Chondrocyte (in vitro differentiated cells): ENCODE data around the gene ARAP3. TPM values are rescaled to one million over a fixed set of nuclear protein-coding genes. Genes with fewer than 3 reads are reported as not detected.

Experiments
- DNase-seq: peaks from one replicate; pipeline ENCODE4 v3.0.0; 2021; ENCODE audit warnings: mixed read lengths, low spot score
- H3K27ac Mint-ChIP-seq: one replicate; pipeline ENCODE4 v1.8.0; 2021; ENCODE audit warnings: mild to moderate bottlenecking, moderate library complexity, mixed read lengths; ENCODE audit not compliant: unreplicated experiment
- H3K27me3 Mint-ChIP-seq: 2 replicates; pipeline ENCODE4 v1.8.0; 2021; ENCODE audit warnings: low read depth, mixed read lengths
- H3K36me3 Mint-ChIP-seq: 2 replicates; pipeline ENCODE4 v1.8.0; 2021; ENCODE audit warnings: low read depth, mixed read lengths
- H3K4me1 Mint-ChIP-seq: 2 replicates; pipeline ENCODE4 v1.8.0; 2021; ENCODE audit warnings: low read depth, mild to moderate bottlenecking, mixed read lengths
- H3K4me3 Mint-ChIP-seq: one replicate; pipeline ENCODE4 v1.8.0; 2021; ENCODE audit warnings: mild to moderate bottlenecking, moderate library complexity, mixed read lengths; ENCODE audit not compliant: unreplicated experiment
- H3K9me3 Mint-ChIP-seq: 2 replicates; pipeline ENCODE4 v1.8.0; 2021; ENCODE audit warnings: low read depth, mixed read lengths
- total RNA-seq: library from RNA; stranded (reverse); gene quantifications from 3 replicates; pipeline ENCODE4 v1.2.1, GENCODE V29; 2021
- TF ChIP-seq, protein P1 (sequence below): fragments of 200-600 bp; sonication (generic); IDR thresholded peaks from 2 replicates; pipeline ENCODE4 v1.5.0; 2021; ENCODE audit warnings: antibody characterized with exemption, mild to moderate bottlenecking, moderate library complexity

ARAP3 gene
- total RNA-seq, 1 donor from 2014 or later: 5.9 TPM

DNA sequence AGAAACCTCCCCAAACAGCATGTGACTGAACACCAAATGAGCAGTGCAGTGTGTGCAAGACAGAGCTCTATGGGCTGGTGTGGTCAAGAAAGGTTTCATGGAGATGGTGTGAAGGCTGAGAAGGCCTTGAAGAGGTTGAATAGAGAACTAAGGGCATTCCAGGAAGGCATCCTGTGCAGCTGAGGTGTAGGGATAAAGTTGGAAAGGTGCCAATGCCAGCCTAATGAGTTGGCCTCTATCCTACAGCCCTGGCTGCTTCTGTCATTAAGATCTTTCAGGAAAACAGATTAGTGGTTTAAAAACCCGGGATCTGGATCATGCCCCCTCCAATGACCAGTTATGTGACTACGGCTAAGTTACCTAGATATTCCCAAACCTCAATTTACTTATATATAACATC lies 49.4 kb downstream of the ARAP3 start:
- Mint-ChIP-seq H3K4me3 (no peak overlapping the region), H3K27me3 (no peaks in the 10 kb centered on the region)
- TF ChIP-seq, protein P1, sequence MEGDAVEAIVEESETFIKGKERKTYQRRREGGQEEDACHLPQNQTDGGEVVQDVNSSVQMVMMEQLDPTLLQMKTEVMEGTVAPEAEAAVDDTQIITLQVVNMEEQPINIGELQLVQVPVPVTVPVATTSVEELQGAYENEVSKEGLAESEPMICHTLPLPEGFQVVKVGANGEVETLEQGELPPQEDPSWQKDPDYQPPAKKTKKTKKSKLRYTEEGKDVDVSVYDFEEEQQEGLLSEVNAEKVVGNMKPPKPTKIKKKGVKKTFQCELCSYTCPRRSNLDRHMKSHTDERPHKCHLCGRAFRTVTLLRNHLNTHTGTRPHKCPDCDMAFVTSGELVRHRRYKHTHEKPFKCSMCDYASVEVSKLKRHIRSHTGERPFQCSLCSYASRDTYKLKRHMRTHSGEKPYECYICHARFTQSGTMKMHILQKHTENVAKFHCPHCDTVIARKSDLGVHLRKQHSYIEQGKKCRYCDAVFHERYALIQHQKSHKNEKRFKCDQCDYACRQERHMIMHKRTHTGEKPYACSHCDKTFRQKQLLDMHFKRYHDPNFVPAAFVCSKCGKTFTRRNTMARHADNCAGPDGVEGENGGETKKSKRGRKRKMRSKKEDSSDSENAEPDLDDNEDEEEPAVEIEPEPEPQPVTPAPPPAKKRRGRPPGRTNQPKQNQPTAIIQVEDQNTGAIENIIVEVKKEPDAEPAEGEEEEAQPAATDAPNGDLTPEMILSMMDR: no peak

DNA sequence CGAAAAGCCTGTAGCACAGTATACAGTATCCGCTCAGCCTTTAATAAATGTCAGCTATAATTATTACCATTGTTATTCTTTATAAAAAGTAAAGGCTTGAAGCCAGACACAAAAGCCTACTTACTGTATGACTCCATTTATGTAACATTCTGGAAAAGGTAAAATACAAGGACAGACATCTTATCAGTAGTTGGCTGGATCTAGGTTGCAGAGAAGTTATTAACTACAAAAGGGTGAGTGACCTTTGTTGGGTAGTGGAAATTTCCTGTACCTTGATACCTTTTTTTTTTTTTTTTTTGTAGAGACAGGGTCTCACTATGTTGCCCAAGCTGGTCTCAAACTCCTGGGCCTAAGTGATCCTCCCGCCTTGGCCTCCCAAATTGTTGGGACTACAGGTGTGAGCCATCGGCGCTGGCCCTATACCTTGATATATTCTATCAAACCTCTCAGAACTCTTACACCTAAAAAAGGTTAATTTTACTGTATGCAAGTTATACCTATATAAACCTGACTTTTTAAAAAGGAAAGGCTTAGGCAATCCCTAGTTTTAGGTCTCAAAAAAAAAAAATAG lies 51.4 kb downstream of the ARAP3 start:
- Mint-ChIP-seq H3K4me3 (no peak overlapping the region), H3K4me1 (peaks cover 14% of the 10 kb centered on the region), H3K27ac (no peak overlapping the region), H3K36me3 (peaks cover 30% of the 10 kb centered on the region), H3K27me3 (no peaks in the 10 kb centered on the region), H3K9me3 (no peaks in the 10 kb centered on the region)
- TF ChIP-seq, protein P1: no peak
- DNase-seq: no peak

More for the DNA sequence above, 49.4 kb downstream of the ARAP3 start:
- H3K36me3 Mint-ChIP-seq: peaks cover 19% of the 10 kb centered on the region
- H3K9me3 Mint-ChIP-seq: no peaks in the 10 kb centered on the region
- H3K27ac Mint-ChIP-seq: no peak overlapping the region
- no peak for DNase-seq
- peaks cover 22% of the 10 kb centered on the region for H3K4me1 Mint-ChIP-seq

DNA sequence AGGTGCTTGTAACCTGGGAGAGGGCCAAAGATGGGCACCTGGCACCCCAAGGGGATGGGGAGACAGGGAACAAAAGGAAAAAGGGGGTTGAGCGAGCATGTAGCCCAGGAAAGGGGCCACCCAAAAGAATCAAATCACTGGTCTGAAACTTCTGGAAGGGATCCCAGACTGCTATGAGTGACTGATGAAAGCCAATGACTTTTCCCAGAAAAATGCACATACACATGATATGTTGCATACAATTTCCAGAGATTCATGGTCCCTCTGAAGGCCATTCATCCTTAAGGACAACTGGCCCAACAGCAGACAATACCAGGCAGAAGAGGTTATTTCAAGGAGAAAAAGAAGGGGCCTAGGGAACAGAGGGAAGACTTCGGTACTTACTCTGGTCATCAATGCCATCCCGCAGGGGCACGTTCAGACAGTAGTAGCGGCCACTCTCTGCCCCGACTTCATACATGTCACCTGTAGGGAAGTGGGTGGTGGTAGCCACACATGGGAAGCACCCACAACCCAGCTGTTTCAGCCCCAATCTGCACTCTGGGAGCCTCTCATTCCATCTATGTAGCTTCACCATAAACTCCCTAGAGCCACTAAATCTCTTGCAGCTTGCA lies 53.7 kb downstream of the ARAP3 start:
- H3K4me1 Mint-ChIP-seq: no peaks in the 10 kb centered on the region
- no peaks in the 10 kb centered on the region for H3K9me3 Mint-ChIP-seq
- H3K4me3 Mint-ChIP-seq: no peak overlapping the region
- no peak for DNase-seq
- H3K27me3 Mint-ChIP-seq: no peaks in the 10 kb centered on the region
- TF ChIP-seq, protein P1: no peak
- H3K27ac Mint-ChIP-seq: no peak overlapping the region
- peaks cover 38% of the 10 kb centered on the region for H3K36me3 Mint-ChIP-seq

DNA sequence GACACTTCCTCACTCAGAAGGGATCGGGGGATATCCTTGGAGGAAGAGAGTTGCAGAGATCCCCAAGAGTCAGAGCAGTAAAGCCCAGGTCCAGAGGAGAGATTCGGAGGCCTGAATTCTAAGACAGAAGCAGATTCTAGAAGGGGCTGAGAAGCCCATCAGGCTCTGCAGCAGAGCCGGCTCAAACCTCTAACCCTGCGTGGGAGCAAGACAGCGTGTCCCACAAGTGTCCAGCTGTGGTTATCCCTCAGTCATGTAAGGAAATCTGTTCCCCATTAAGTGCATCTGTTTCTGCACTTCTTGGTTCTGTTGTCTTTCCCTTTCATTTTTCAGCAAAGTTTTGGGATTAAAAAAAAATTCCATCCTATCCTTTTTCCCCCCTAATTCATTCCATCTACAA lies 58.4 kb downstream of the ARAP3 start:
- peaks cover 41% of the 10 kb centered on the region for H3K36me3 Mint-ChIP-seq
- no peak overlapping the region for H3K4me3 Mint-ChIP-seq
- H3K27ac Mint-ChIP-seq: no peak overlapping the region
- H3K27me3 Mint-ChIP-seq: no peaks in the 10 kb centered on the region
- TF ChIP-seq, protein P1: no peak
- peaks cover 11% of the 10 kb centered on the region for H3K4me1 Mint-ChIP-seq
- H3K9me3 Mint-ChIP-seq: no peaks in the 10 kb centered on the region
- DNase-seq: no peak

DNA sequence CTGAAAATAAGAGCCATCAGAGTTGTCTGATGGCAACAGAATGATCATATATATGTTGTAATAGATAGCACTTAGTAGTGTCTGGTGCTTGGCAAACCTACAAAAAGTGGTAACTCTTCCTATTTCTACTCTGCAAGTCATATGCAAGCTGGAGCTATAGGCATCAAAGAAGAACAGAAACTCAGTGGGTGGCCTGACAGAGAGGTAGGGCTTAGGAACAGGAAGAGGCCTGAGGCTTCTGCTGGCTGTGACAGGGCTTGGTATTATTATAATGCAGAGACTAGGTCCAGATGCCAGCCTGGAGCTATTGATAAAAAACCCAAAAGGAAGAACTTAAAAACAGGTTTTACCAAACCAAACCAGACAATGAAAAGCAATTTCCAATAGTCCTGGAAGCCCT lies 58.8 kb downstream of the ARAP3 start:
- DNase-seq: no peak
- TF ChIP-seq, protein P1: no peak
- Mint-ChIP-seq H3K4me3 (no peak overlapping the region), H3K4me1 (peaks cover 12% of the 10 kb centered on the region), H3K9me3 (no peaks in the 10 kb centered on the region), H3K36me3 (peaks cover 40% of the 10 kb centered on the region), H3K27me3 (no peaks in the 10 kb centered on the region), H3K27ac (no peak overlapping the region)
